Posterior cingulate gyrus (tissue), 11 donors: ENCODE results near the gene NACC1.

ENCODE experiments used
- DNase-seq, 10 donors: peaks; one replicate each; pipeline versions ENCODE4 v3.0.0 to v3.0.0-alpha.2; 2020 to 2021; ENCODE audit warnings: mixed read lengths in 3 of 10
- intact Hi-C: fragments of 100-400 bp; cut with DNase I; formaldehyde crosslinking; loops from one replicate; pipeline ENCODE4 v1.15.1; 2023

Gene NACC1

GRCh38 chr19:13087295-13087694 lies 30.8 kb upstream of the NACC1 start:
- intact Hi-C loops: no loop called here
- DNase-seq: no peak

- DNase-seq: no peak
- intact Hi-C loops: no loop called here
Measured at GRCh38 chr19:13087795-13088537, 30.1 kb upstream of the NACC1 start.

GRCh38 chr19:13089139-13089856 lies 28.8 kb upstream of the NACC1 start:
- no peak for DNase-seq
- intact Hi-C loops: no loop called here

GRCh38 chr19:13089857-13090507 lies 28.1 kb upstream of the NACC1 start:
- no peak for DNase-seq
- intact Hi-C loops: loop anchor here (5.0 kb wide), 1 partner anchor 58 kb away; no protein-coding TSS in a partner anchor

GRCh38 chr19:13090511-13091231 lies 27.4 kb upstream of the NACC1 start:
- intact Hi-C loops: loop anchor here (5.0 kb wide), 1 partner anchor 58 kb away; no protein-coding TSS in a partner anchor
- DNase-seq: no peak

DNA sequence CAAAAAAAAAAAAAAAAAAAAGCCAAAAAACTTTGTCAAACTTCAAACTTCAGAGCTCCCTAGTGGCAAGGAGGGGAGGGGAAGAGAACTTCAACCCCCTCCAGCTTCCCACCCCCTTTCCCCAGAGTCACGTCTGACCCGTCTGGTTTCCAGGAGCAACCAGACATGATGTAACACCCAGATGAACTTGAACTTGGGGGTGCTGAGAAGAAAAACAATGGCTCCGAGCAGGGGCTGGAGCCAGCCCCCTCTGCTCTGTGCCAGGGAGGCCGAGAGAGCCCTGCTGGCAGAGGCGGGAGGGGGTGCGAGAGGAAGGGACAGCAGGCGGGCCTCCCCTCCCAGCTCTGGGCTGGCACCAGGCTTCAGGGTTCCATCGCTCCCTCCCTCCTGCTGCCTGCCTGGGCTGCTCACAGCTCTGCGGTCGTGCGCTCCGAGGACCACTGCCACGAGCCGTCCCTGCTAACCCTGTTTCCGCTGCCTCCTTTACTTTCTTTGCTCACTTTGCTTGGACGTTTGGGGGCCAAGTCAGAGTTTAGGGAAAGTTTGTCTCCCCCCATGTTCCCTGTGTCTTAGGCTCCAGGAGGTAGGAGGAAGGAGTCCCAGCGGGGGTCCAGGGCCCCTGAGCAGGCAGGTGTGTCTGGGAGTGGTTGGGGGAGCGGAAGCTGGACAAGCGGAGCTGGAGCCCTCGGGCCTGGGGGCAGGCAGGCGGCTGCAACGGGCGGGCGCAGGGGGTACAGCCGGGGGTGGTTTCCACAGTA lies 26.5 kb upstream of the NACC1 start:
- DNase-seq: peak in 8 of 10 donors; percentile 66 to 96 (median 79)
- intact Hi-C loops: loop anchor here (5.0 kb wide), 1 partner anchor 59 kb away; no protein-coding TSS in a partner anchor

GRCh38 chr19:13092158-13092543 lies 25.9 kb upstream of the NACC1 start:
- intact Hi-C loops: loop anchor here (5.0 kb wide), 1 partner anchor 60 kb away; no protein-coding TSS in a partner anchor
- no peak for DNase-seq

DNA sequence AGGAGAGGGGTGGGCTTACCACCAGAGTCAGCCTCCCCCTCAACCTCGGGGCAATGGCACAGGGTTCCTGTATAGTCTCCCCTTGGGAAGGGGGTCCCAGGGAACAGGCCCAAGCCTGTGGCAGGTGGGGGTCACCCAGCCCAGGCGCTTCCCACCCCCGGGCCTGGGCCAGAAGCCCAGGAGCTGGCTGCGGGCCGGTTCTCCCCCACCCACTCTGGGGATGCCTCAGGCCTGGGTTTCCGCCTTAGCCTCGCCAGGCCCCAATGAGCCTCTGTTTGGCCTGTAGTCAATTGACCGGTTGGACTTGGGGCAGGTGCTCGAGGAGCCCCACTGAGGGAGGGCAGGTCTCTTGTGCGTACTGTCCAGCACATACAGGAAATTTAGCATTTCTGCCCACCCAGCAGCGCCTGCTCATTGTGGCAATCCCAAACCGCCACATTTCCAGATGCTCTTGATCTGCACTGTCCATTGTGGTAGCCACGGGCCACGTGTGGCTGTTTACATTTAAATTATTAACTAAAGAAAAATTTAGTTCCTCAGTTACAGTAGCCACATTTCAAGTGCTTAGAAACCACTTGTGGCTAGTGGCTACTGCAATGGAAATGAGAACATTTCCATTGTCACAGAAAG lies 25.3 kb upstream of the NACC1 start:
- intact Hi-C loops: loop anchor here (1.0 to 5.0 kb wide), 2 partner anchors 60 to 114 kb away; no protein-coding TSS in a partner anchor
- no peak for DNase-seq

GRCh38 chr19:13093407-13094105 lies 24.5 kb upstream of the NACC1 start:
- DNase-seq: peak; percentile 76 to 98 (median 86)

GRCh38 chr19:13094106-13094504 lies 24.0 kb upstream of the NACC1 start:
- intact Hi-C loops: loop anchor here (5.0 kb wide), 1 partner anchor 62 kb away; no protein-coding TSS in a partner anchor
- peak in 1 of 10 donors; percentile 19 for DNase-seq

More at GRCh38 chr19:13093407-13094105, 24.5 kb upstream of the NACC1 start:
- intact Hi-C loops: loop anchor here (1.0 to 5.0 kb wide), 2 partner anchors 61 to 115 kb away; no protein-coding TSS in a partner anchor

DNA sequence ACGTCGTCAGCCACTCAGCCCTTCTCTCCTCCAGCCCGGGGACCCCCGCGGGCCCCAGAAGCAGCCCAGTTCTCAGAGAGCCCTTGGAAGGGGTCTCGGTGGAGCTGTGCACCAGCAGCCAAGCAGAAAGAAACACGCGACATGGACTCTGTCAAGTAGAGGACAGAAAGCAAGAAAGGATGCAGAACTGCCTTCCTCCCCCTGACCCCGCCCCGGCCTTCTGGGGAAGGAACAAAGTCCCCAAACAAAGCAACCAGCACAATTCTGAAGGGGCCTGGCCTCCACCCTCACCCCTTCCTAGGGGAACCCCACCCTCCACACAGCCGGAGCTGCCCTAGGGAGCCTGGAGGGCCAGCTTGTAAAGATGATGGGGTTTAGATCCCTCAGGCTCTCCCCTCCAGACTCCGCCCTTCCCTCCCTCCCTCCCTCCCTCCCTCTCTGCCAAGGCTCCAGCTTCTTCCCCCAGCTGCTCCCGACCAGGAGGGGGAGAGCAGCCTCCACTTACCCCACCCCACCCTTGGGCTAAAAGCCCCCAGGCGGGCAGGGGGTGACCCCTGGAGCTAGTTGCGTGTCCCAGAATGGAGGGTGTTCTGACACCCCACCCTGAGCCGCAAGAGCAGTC lies 23.2 kb upstream of the NACC1 start:
- intact Hi-C loops: loop anchor here (5.0 kb wide), 1 partner anchor 63 kb away; no protein-coding TSS in a partner anchor
- DNase-seq: no peak

DNA sequence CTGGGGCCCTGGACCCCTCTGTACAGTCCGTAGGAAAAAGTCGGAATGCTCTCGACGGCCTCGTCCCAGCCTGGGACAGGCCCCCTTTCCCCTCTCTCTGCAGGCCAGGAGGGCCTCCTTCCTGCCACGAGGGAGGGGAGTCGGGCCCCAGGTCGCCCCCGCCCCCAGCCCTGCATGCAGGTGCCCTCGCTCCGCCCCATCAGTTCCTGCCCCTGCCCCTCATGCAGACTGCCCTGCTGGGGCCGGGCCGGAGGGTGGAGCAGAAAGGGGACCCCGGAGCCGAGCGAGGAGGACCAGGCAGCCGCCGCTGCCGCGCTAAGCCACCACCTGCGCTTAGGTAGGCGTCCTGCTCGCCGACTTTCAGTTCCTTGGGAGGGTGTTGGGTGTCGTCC lies 22.7 kb upstream of the NACC1 start:
- no peak for DNase-seq
- intact Hi-C loops: no loop called here

- intact Hi-C loops: no loop called here
- no peak for DNase-seq
Measured at GRCh38 chr19:13095934-13096927, 21.8 kb upstream of the NACC1 start.

GRCh38 chr19:13097033-13097462 lies 21.0 kb upstream of the NACC1 start:
- no peak for DNase-seq
- intact Hi-C loops: no loop called here

DNA sequence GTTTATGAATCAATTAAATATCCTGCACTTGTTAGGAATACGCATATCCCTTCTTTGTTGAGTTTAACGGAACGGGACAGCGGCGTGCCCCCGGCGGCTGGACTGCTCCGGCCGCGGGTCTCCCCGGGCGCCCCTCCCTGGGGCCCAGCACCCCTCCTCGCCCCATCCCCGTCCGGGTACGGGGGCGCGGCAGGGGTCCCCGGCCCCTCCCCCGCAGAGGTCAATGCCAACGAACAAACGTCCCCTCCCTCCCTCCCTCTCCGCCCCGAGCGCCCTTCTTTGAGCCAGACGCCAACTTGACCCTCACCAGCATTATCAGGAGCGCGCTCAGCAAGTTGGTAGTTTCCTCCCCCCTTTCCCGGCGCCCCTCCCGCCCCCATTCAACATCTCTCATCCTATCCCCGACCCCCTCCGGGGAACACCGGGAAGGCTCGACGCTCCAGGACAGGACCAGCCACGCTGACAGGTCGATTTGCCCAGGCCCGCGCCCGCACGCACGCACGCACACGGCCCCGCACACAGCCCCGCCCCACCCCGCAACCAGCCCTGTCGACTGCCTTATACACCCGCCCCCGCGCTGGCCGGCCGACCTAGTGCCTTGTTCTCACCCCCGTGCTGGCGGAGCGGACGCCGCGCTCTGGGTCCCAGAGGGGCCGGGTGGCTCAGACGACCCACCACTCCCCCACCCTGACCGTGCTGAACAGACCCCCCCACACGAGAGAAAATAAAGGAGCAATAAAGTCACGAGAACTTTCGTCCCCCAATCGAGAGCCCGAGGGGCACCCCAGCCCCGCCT lies 20.4 kb upstream of the NACC1 start:
- intact Hi-C loops: no loop called here
- DNase-seq: no peak
